HUDEP-2 (cell line): ENCODE measurements around the gene PSMC1.
"Not testable (repeated sequence)": the region's sequence is repeated elsewhere in the genome, so short reads cannot be mapped to it uniquely, and the experiment has no call there.

Experiments
- DNase-seq, 76 experiments: peaks; one replicate each; lab custom pipeline; 2025; ENCODE audit not compliant: unreplicated experiment in 76 of 76; lab: John Stamatoyannopoulos, UW

PSMC1 gene

DNA sequence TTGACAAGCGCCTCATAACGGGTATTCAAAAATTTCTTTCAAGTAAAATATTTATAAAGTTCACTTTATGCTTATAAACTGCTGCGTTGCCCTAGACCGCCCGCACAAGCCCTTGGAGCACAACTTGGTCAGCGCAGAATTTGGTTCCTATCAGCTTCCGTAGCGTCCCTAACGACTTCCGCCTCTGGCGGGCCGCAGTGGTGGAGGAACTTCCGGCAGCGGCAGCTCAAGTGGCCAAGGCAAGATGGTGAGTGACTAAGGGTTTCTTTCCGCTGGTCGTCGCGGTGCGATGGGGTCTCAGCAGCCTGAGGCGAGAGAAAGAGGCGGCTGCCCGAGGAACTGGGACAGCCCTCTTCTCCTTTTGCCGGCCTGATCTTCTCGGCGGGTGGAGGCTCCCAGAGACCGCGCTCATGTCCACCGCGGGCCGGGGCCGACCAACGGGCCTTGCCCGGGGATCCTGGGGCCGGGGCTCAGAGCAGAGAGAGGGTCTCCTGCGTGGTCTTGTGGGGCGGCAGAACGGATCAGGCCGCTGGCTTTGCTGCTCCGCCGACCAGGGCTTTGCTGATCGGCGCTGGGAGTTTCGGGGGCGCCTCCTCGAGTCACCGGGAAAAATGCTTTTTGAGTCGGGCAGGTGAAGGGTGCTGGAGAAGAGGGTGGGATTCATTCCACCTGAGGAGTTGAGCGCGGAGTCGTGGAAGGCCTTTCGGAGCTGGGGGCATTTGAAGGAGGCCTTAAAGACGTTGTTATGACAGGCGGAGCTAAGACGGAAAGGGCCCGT, at the start of gene PSMC1:
TSS of gene PSMC1 (plus strand) at position 200 of the 778 bp plus-strand sequence. CDS start at position 245, 45 bp downstream.
- peak in 74 of 76 experiments; percentile 20 to 92 (median 81) for DNase-seq

DNA sequence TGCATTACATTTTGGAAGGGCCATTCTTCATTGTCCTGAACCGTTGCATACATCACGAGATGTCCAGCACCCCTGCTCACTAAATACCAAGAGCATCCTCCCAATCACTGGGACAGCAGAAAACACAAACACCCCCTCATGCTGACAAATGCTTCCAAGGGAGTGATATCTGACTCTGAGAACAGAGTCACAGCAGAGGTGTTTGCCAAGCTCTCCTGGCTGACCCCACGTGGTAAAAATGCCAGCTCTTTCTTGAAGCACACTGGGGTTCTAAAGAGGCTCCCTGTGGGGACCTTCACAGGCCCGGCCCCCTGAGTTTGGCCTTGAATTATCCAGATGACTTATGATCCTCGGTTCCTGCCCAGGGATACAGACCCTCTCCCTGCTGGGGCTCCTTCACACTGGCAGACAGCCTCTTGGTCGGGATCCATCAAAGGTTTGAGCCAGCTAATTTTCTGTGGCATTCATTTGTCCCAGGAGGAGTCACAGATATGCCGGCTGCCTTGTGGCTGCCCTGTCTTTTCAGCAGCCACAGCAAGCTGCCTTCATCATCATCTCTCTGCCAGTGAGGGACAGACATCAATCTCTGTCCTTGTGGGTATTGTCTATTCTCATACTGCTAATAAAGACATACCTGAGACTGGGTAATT, 43.1 kb upstream of the PSMC1 start:
- DNase-seq: no peak

GRCh38 chr14:90228478-90228877, 27.9 kb upstream of the PSMC1 start:
- DNase-seq: no peak

DNA sequence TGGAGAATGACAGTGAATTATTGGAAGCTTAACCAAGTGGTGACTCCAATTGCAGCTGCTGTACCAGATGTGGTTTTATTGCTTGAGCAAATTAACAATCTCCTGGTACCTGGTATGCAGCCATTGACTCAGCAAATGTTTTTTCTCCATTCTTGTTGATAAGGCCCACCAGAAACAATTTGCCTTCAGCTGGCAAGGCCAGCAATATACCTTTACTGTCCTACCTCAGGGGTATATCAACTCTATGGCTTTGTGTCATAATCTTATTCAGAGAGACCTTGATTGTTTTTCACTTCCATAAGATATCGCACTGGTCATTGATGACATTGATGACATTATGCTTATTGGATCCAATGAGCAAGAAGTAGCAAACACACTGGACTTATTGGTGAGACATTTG, 26.4 kb upstream of the PSMC1 start:
- not testable (repeated sequence) for DNase-seq

- peak in 61 of 76 experiments; percentile 3 to 71 (median 40) for DNase-seq
Observed at GRCh38 chr14:90235179-90235976, 21.0 kb upstream of the PSMC1 start.

DNA sequence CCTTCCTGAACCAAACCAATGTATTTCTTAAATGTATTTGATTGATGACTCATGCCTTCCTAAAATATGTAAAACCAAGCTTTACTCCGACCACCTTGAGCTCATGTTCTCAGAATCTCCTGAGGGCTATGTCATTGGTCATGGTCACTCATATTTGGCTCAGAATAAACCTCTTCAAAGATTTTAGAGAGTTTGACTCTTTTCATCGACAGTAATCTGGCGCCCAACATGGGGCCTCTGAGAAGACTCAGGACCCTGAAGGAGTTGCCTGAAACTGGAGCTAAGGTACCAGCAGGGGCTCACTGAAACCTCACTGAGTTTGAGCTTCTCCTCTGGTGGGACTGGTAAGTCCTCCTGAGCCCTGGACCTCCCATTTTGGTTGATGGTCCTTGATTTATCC, 17.2 kb upstream of the PSMC1 start:
- peak in 1 of 76 experiments; percentile 1 for DNase-seq

- peak in 2 of 76 experiments; percentile 1 to 15 for DNase-seq
Observed at GRCh38 chr14:90242444-90242843, 13.9 kb upstream of the PSMC1 start.

DNA sequence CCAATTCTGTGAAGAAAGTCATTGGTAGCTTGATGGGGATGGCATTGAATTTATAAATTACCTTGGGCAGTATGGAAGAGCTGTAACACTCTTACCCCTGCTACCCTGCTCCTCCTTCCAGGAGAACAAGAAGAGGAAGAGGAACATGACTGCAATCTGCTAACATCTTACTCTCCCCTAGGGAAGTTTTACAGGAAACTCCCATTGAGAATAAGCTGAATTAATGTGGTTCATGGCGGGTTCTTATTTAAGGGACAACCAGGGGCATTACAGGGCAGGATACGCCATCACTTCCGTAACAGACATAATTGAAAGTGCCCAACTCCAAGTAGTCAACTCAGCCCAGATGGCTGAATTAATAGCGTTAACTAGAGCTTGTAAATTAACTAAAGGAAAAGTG, 9.4 kb upstream of the PSMC1 start:
- no peak for DNase-seq

DNA sequence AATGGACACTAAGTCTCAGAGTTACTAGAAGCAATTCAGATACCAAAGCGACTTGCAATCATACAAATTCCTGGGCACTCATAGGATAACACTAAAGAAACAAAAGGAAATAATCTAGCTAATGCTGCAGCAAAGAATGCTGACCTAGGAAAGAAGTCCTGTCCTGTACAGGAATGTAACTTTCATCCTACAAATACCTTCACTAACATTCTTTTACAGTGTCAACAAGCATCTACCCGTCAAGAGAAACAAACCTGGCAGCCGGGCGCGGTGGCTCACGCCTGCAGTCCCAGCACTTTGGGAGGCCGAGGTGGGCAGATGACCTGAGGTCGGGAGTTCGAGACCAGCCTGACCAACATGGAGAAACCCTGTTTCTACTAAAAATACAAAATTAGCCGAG, 8.9 kb upstream of the PSMC1 start:
- not testable (repeated sequence) for DNase-seq

DNA sequence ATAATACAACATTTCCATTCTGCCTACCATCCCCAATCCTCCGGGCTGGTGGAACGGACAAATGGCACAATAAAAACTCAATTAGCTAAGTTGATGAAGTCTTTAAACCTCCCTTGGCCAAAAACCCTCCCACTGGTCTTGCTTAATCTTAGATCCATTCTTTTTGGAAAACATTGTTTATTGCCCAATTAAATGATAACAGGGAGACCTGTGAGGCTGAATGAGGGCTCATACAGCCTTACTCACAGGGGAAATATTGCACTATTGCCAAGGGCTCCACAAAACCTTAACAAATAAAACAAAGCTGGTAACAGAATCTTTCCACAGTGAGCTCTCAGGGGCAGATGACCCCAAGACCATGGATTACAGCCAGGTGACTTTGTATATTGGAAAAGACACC, 7.8 kb upstream of the PSMC1 start:
- DNase-seq: no peak

GRCh38 chr14:90253826-90254225, 2.5 kb upstream of the PSMC1 start:
- no peak for DNase-seq

GRCh38 chr14:90255871-90256270, 482 bp upstream of the PSMC1 start:
- no peak for DNase-seq

DNA sequence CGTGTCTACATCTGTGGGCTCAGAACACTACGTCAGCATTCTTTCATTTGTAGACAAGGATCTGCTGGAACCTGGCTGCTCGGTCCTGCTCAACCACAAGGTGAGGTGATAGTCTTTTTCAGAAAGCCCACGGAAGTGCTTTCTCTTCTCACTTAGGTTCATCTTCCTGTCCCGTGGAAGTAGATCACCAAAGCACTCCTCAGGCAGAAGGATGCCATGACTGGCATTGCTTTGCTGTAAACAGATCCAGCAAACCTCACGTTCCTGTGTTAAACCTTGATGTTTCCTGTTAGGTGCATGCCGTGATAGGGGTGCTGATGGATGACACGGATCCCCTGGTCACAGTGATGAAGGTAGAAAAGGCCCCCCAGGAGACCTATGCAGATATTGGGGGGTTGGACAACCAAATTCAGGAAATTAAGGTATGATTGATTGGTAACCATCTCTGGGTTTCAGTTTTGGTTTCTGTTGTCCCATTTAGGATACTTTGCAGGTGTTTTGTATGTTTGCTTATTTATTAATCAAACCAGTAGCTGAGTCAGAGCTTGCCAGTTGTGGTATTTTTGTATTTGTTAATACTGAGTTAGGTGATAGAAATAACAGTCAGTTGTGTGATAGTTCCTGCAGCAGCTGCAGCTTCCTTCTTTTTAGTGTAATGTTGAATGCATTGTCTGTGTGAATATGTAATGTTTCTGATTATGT, 7.5 kb downstream of the PSMC1 start:
- DNase-seq: no peak

DNA sequence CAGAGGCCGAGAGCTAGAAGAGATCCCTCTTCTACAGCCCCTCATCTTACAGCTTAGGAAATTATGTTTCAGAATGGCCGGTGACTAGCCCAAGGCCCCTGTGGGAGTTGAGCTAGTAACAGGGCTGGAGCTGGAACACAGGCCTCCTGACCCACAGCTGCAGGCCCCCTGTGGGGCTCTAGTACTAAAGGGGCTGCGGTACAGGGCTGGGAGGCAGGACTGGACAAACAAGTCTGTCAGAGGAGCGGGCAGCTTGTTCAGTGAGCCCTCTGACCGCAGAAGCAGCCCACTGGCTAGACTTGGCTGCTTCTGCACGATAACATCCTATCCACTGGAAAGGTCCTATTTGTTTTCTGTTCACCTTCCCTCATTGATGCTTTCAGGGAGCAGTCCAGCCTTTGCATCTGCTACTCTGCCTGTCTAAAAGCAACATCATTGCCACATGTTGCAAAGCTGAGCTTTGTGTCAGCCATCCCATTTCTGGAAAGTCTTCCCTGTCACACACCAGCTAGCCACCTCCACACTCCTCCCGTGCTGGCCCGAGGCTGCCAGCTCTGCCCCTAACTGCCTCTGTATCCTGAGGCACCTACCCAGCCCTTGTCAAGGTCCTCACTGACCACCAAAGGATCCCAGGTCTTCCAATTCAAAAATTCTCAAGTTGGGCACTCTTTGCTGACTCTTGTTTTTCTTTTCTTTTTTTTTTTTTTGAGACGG, 10.2 kb downstream of the PSMC1 start:
- DNase-seq: no peak

- no peak for DNase-seq
Observed at GRCh38 chr14:90268420-90268819, 12.1 kb downstream of the PSMC1 start.

GRCh38 chr14:90272523-90272922, 16.2 kb downstream of the PSMC1 start:
- no peak for DNase-seq

DNA sequence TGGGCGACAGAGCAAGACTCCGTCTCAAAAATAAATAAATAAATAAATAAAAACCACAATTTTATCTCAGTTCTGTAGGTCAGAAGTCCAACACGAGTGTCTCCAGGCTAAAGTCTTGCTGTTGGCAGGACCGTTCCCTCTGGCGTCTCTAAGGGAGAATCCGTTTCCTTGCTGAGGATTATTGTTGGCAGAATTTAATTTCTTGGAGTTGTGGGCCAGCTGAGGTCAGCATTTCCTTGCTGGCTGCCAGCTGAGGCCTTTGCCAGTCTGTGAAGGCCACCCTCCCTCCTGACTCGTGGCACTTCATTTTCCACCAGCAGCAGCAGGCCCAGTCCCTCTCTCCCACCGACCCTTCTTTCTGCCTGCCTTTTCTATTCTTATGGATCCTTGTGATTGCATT, 17.2 kb downstream of the PSMC1 start:
- DNase-seq: no peak

- DNase-seq: peak in 38 of 76 experiments; percentile 5 to 54 (median 22)
Observed at GRCh38 chr14:90274019-90274418, 17.7 kb downstream of the PSMC1 start.

GRCh38 chr14:90274808-90275457, 18.6 kb downstream of the PSMC1 start:
- no peak for DNase-seq

DNA sequence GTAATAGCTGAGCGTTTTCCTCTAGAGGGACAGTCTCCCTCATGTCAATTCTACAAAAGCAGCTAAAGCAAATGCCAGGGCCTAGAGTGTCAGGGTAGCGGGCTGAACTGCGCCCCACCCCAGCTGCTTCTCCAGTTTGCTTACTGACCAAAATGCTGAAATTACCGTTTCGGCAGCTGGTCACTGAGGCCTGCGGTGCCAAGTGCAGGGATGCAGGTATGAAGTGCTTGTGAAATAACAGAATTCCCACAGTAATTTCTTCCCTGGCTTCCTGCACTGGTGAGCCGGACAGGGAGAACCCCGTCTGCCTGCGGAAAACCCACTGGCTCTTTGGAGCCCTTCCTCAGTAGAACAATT, 19.1 kb downstream of the PSMC1 start:
- DNase-seq: no peak
